OCI-LY7 (cell line): Measurements from ENCODE around the gene ACD. TPM values are rescaled to one million over a fixed set of nuclear protein-coding genes. Genes with fewer than 3 reads are reported as not detected.

Source experiments
- BruUV-seq: library from RNA; stranded (reverse); fragments of 400-500 nt; replicated peaks from 2 replicates; lab custom pipeline; 2021; lab: Mats Ljungman, UMichigan
- CTCF ChIA-PET: fragments of 300-600 bp; sonication (Branson Sonifier 250); formaldehyde crosslinking; loops from one replicate; lab custom pipeline; 2022; ENCODE audit warnings: antibody characterized with exemption; ENCODE audit not compliant: unreplicated experiment; lab: Charles Lee
- POLR2A ChIA-PET: fragments of 300-600 bp; sonication (Branson Sonifier 250); formaldehyde crosslinking; loops from one replicate; lab custom pipeline; 2022; ENCODE audit warnings: antibody characterized with exemption; lab: Charles Lee
- DNase-seq: peaks from one replicate; pipeline ENCODE4 v3.0.0-alpha.2; 2015; ENCODE audit warnings: low spot score
- H2AFZ ChIP-seq: fragments of 200-600 bp; sonication (generic), shearing (Covaris generic); 2 replicates; pipeline ENCODE4 v1.6.1; 2014; ENCODE audit warnings: mild to moderate bottlenecking, antibody characterized with exemption, low read length, moderate library complexity
- H3K27ac ChIP-seq: fragments of 200-600 bp; sonication (generic); 2 replicates; pipeline ENCODE4 v1.5.1; 2014; ENCODE audit warnings: mixed run types, low read depth, mild to moderate bottlenecking, moderate library complexity, low read length, inconsistent platforms; ENCODE audit not compliant: poor library complexity, severe bottlenecking
- H3K36me3 ChIP-seq: fragments of 200-600 bp; sonication (generic); 2 replicates; pipeline ENCODE4 v1.6.1; 2014; ENCODE audit warnings: mild to moderate bottlenecking, antibody characterized with exemption, low read length, moderate library complexity, mixed read lengths; ENCODE audit not compliant: insufficient read depth
- H3K4me1 ChIP-seq: fragments of 200-600 bp; sonication (generic); 2 replicates; pipeline ENCODE4 v1.5.1; 2014; ENCODE audit warnings: mild to moderate bottlenecking, low read length; ENCODE audit not compliant: insufficient read depth, poor library complexity, severe bottlenecking
- H3K4me2 ChIP-seq: fragments of 200-600 bp; sonication (generic); 2 replicates; pipeline ENCODE4 v1.6.1; 2014; ENCODE audit warnings: mild to moderate bottlenecking, low read length
- H3K4me3 ChIP-seq: fragments of 200-600 bp; sonication (generic); 2 replicates; pipeline ENCODE4 v1.5.1; 2014; ENCODE audit warnings: mild to moderate bottlenecking, low read depth, low read length; ENCODE audit not compliant: poor library complexity, severe bottlenecking
- H3K79me2 ChIP-seq: fragments of 200-600 bp; sonication (generic); 2 replicates; pipeline ENCODE4 v1.6.1; 2016; ENCODE audit warnings: low read depth, mild to moderate bottlenecking, low read length, moderate library complexity, mixed read lengths; ENCODE audit not compliant: insufficient read depth
- H3K9me2 ChIP-seq: fragments of 200-600 bp; sonication (generic); 2 replicates; pipeline ENCODE4 v1.6.1; 2016; ENCODE audit warnings: mild to moderate bottlenecking, low read length, mixed read lengths; ENCODE audit not compliant: insufficient read depth
- H3K9me3 ChIP-seq: fragments of 200-600 bp; sonication (generic); 2 replicates; pipeline ENCODE4 v1.6.1; 2014; ENCODE audit warnings: mild to moderate bottlenecking, mixed run types, low read length, mixed read lengths
- H4K20me1 ChIP-seq: fragments of 200-600 bp; sonication (generic); 2 replicates; pipeline ENCODE4 v1.6.1; 2014; ENCODE audit warnings: mild to moderate bottlenecking, antibody characterized with exemption, low read length, moderate library complexity, mixed read lengths; ENCODE audit not compliant: insufficient read depth
- CTCF ChIP-seq: fragments of 200-600 bp; sonication (generic); conservative IDR thresholded peaks from 2 replicates; pipeline ENCODE4 v1.5.1; 2014; ENCODE audit warnings: mild to moderate bottlenecking, antibody characterized with exemption, low read length, moderate library complexity, mixed read lengths
- EZH2phosphoT487 ChIP-seq: fragments of 200-600 bp; sonication (generic); IDR thresholded peaks from 2 replicates; pipeline ENCODE4 v1.6.1; 2018; ENCODE audit warnings: low read depth, borderline replicate concordance, mild to moderate bottlenecking, mixed run types, antibody characterized with exemption, low read length, moderate library complexity, mixed read lengths
- intact Hi-C: fragments of 100-400 bp; cut with micrococcal nuclease; formaldehyde crosslinking; loops from one replicate; pipeline ENCODE4 v1.10.0; 2022; ENCODE audit not compliant: unreplicated experiment
- total RNA-seq, 2 experiments: library from RNA; depleted of rRNA in 1 of 2; stranded (reverse); fragments of >200 nt in 1 of 2; shearing (Covaris generic) in 1 of 2; gene quantifications; 2 replicates each; pipeline ENCODE4 v1.2.3, GENCODE V29; 2014 to 2022

The ACD gene
- total RNA-seq, 2 experiments from 2014 or later, result 33.7 to 45.4 TPM

GRCh38 chr16:67676516-67676915 is 16.5 kb upstream of the ACD start:
- no peaks in the 10 kb centered on the region for H4K20me1 ChIP-seq
- H3K4me2 ChIP-seq, result no peak overlapping the region
- ChIA-PET POLR2A (interaction anchor here (1.2 kb wide), 1 partner anchor 16 kb away, joined by 3 read pairs; no protein-coding TSS in a partner anchor), CTCF (no interaction called here)
- H3K27ac ChIP-seq, result no peak overlapping the region
- TF ChIP-seq CTCF (no peak), EZH2phosphoT487 (no peak)
- no peaks in the 10 kb centered on the region for H3K79me2 ChIP-seq
- H3K9me3 ChIP-seq, result no peaks in the 10 kb centered on the region
- H3K4me1 ChIP-seq, result no peaks in the 10 kb centered on the region
- H3K9me2 ChIP-seq, result no peaks in the 10 kb centered on the region
- no peak overlapping the region for H2AFZ ChIP-seq
- no TSS peak for BruUV-seq
- no peaks in the 10 kb centered on the region for H3K36me3 ChIP-seq
- intact Hi-C loops, result loop anchor here (10.0 kb wide), 1 partner anchor 368 kb away; no protein-coding TSS in a partner anchor
- DNase-seq, result no peak
- no peak overlapping the region for H3K4me3 ChIP-seq

- H3K36me3 ChIP-seq, result no peaks in the 10 kb centered on the region
- ChIA-PET POLR2A (interaction anchor here (1.2 kb wide), 1 partner anchor 17 kb away, joined by 3 read pairs; no protein-coding TSS in a partner anchor), CTCF (no interaction called here)
- DNase-seq, result no peak
- no peaks in the 10 kb centered on the region for H4K20me1 ChIP-seq
- no TSS peak for BruUV-seq
- no peak overlapping the region for H3K27ac ChIP-seq
- no peak for TF ChIP-seq CTCF
- TF ChIP-seq EZH2phosphoT487, result no peak
- H3K4me2 ChIP-seq, result no peak overlapping the region
- H2AFZ ChIP-seq, result no peak overlapping the region
- H3K9me2 ChIP-seq, result no peaks in the 10 kb centered on the region
- no peaks in the 10 kb centered on the region for H3K79me2 ChIP-seq
- intact Hi-C loops, result loop anchor here (10.0 kb wide), 1 partner anchor 369 kb away; no protein-coding TSS in a partner anchor
- no peaks in the 10 kb centered on the region for H3K4me1 ChIP-seq
- H3K9me3 ChIP-seq, result no peaks in the 10 kb centered on the region
- no peak overlapping the region for H3K4me3 ChIP-seq
Observed at GRCh38 chr16:67675999-67676398, 15.9 kb upstream of the ACD start.

GRCh38 chr16:67675579-67675935 is 15.5 kb upstream of the ACD start:
- H3K4me1 ChIP-seq, result no peaks in the 10 kb centered on the region
- no peaks in the 10 kb centered on the region for H4K20me1 ChIP-seq
- no peaks in the 10 kb centered on the region for H3K9me3 ChIP-seq
- ChIA-PET CTCF (no interaction called here), POLR2A (no interaction called here)
- no peak overlapping the region for H2AFZ ChIP-seq
- H3K4me3 ChIP-seq, result no peak overlapping the region
- intact Hi-C loops, result loop anchor here (10.0 kb wide), 1 partner anchor 369 kb away; no protein-coding TSS in a partner anchor
- BruUV-seq, result no TSS peak
- H3K79me2 ChIP-seq, result no peaks in the 10 kb centered on the region
- H3K4me2 ChIP-seq, result no peak overlapping the region
- no peak overlapping the region for H3K27ac ChIP-seq
- no peak for DNase-seq
- H3K36me3 ChIP-seq, result no peaks in the 10 kb centered on the region
- no peak for TF ChIP-seq CTCF
- no peaks in the 10 kb centered on the region for H3K9me2 ChIP-seq
